Measurements from ENCODE around the gene GOLGA8R.
"Not testable (repeated sequence)": the region's sequence is repeated elsewhere in the genome, so short reads cannot be mapped to it uniquely, and the experiment has no call there.

The GOLGA8R gene

GRCh38 chr15:30368271-30368670 is 45.8 kb downstream of the GOLGA8R start:
- H3K4me3 ChIP-seq (ENCODE audit: low read depth, low read length); DNase-seq (ENCODE audit: low read depth, low spot score); in situ Hi-C loops (cut with HindIII; ENCODE audit: low sequenced_read_pairs): not testable (repeated sequence)

- in situ Hi-C loops (cut with HindIII; ENCODE audit: low sequenced_read_pairs); DNase-seq (ENCODE audit: low read depth, low spot score); H3K4me3 ChIP-seq (ENCODE audit: low read depth, low read length): not testable (repeated sequence)
Observed at GRCh38 chr15:30367246-30367645, 46.8 kb downstream of the GOLGA8R start.

GRCh38 chr15:30361404-30361803 is 52.7 kb downstream of the GOLGA8R start:
- in situ Hi-C loops (cut with HindIII; ENCODE audit: low sequenced_read_pairs); DNase-seq (ENCODE audit: low read depth, low spot score); H3K4me3 ChIP-seq (ENCODE audit: low read depth, low read length): not testable (repeated sequence)

- DNase-seq (ENCODE audit: low read depth, low spot score); in situ Hi-C loops (cut with HindIII; ENCODE audit: low sequenced_read_pairs); H3K4me3 ChIP-seq (ENCODE audit: low read depth, low read length): not testable (repeated sequence)
Observed at GRCh38 chr15:30360990-30361389, 53.1 kb downstream of the GOLGA8R start.

- DNase-seq (ENCODE audit: low read depth, low spot score); in situ Hi-C loops (cut with HindIII; ENCODE audit: low sequenced_read_pairs); H3K4me3 ChIP-seq (ENCODE audit: low read depth, low read length): not testable (repeated sequence)
Observed at GRCh38 chr15:30355043-30355442, 59.0 kb downstream of the GOLGA8R start.

Data from astrocyte of the spinal cord (primary cell).